GM12864 (cell line): ENCODE results near the gene NKX6-2.

ENCODE experiments used
- DNase-seq: peaks from one replicate; pipeline ENCODE4 v3.0.0-alpha.2; 2011; ENCODE audit warnings: low read depth
- H3K4me3 ChIP-seq: 2 replicates; pipeline ENCODE4 v1.5.1; 2011; ENCODE audit warnings: mild to moderate bottlenecking, low read depth, low read length, control low read depth
- TF ChIP-seq, protein P1 (sequence below): IDR thresholded peaks from 2 replicates; pipeline ENCODE4 v1.5.1; 2011; ENCODE audit warnings: low read depth, mild to moderate bottlenecking, moderate library complexity, low read length, control low read depth, inconsistent platforms; ENCODE audit errors: missing control alignments

The NKX6-2 gene

GRCh38 chr10:132761395-132762060 lies 24.4 kb downstream of the NKX6-2 start:
- no peak for DNase-seq
- TF ChIP-seq, protein P1, sequence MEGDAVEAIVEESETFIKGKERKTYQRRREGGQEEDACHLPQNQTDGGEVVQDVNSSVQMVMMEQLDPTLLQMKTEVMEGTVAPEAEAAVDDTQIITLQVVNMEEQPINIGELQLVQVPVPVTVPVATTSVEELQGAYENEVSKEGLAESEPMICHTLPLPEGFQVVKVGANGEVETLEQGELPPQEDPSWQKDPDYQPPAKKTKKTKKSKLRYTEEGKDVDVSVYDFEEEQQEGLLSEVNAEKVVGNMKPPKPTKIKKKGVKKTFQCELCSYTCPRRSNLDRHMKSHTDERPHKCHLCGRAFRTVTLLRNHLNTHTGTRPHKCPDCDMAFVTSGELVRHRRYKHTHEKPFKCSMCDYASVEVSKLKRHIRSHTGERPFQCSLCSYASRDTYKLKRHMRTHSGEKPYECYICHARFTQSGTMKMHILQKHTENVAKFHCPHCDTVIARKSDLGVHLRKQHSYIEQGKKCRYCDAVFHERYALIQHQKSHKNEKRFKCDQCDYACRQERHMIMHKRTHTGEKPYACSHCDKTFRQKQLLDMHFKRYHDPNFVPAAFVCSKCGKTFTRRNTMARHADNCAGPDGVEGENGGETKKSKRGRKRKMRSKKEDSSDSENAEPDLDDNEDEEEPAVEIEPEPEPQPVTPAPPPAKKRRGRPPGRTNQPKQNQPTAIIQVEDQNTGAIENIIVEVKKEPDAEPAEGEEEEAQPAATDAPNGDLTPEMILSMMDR, result no peak

GRCh38 chr10:132758865-132759264 lies 27.1 kb downstream of the NKX6-2 start:
- no peak for DNase-seq
- H3K4me3 ChIP-seq, result no peak overlapping the region
- TF ChIP-seq, protein P1, result no peak

More at GRCh38 chr10:132761395-132762060, 24.4 kb downstream of the NKX6-2 start:
- no peak overlapping the region for H3K4me3 ChIP-seq

GRCh38 chr10:132757171-132757570 lies 28.8 kb downstream of the NKX6-2 start:
- H3K4me3 ChIP-seq, result no peak overlapping the region
- DNase-seq, result no peak
- TF ChIP-seq, protein P1, result no peak

DNA sequence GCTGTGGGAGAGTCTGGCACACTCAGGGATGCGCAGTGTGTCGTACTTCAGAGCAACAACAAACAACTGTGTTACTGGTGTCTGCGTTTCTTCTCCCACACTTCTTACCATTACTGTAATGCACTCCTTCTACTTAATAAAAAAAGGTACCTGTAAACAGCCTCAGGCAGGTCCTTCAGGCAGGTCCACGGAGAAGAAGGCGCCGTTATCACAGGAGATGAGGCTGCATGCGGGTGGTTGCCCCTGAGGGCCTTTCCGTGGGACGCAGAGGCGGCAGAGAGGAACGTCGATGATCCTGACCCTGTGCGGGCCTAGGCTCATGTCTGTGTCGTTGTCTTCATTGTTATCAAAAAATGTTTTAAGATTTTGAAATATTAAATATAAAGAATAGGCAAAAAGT lies 29.4 kb downstream of the NKX6-2 start:
- TF ChIP-seq, protein P1, result no peak
- H3K4me3 ChIP-seq, result no peak overlapping the region
- DNase-seq, result no peak

GRCh38 chr10:132755166-132755711 lies 30.7 kb downstream of the NKX6-2 start:
- TF ChIP-seq, protein P1, result no peak
- no peak for DNase-seq
- no peak overlapping the region for H3K4me3 ChIP-seq

DNA sequence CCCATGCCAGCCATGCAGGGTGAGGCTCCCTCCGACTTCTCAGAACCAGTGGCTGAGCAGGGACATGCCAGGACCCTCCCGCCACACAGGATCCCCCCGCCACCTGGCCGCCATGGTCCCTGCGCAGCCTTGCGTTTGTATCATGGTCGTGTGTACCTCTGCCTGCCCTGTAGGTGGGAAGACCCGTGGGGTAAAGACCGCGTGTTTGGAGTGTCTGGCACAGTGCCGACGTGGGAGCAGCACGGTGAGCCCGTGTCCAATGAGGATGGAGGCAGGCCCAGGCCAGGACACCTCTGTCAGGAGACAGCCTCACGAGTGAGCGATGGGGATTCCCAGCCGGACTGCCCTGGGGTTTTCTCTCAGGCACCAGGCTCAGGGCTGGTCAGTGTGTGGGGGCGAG lies 31.9 kb downstream of the NKX6-2 start:
- TF ChIP-seq, protein P1, result no peak
- DNase-seq, result no peak
- no peak overlapping the region for H3K4me3 ChIP-seq

- TF ChIP-seq, protein P1, result no peak
- DNase-seq, result no peak
Measured at GRCh38 chr10:132753596-132753995, 32.4 kb downstream of the NKX6-2 start.

More at GRCh38 chr10:132753596-132753995, 32.4 kb downstream of the NKX6-2 start:
- no peak overlapping the region for H3K4me3 ChIP-seq
